ENCODE data around the gene ID2. TPM values are rescaled to one million over a fixed set of nuclear protein-coding genes. Genes with fewer than 3 reads are reported as not detected.

Gene ID2
- total RNA-seq, 1 donor from 2014 or later: 9.4 TPM

DNA sequence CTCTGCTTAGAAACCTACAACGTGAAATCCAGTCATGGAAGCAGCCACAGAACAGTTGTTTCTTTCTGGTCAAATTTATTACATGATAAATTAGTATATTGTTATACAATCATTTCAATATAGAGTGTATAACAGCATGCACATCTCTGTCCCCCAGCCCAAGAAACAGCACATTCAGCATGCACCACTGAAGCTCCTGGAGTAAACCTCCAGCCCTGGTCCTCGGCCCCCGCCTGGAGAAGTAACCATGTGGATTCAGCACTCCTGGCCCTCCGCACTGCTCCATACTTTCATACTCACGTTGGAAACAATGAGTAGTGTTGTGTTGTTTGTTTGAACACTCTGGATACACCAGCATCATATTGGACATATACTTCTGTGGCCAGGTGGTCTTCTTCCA, 15.3 kb upstream of the ID2 start:
- DNase-seq (ENCODE audit: low spot score): no peak
- Mint-ChIP-seq H3K36me3 (ENCODE audit: low read depth, unreplicated experiment) (no peaks in the 10 kb centered on the region), H3K4me1 (ENCODE audit: unreplicated experiment) (no peaks in the 10 kb centered on the region), H3K27me3 (ENCODE audit: unreplicated experiment) (no peaks in the 10 kb centered on the region), H3K27ac (ENCODE audit: unreplicated experiment) (no peak overlapping the region), H3K4me3 (ENCODE audit: unreplicated experiment) (no peak overlapping the region), H3K9me3 (ENCODE audit: unreplicated experiment) (no peaks in the 10 kb centered on the region)
- TF ChIP-seq, protein P1, sequence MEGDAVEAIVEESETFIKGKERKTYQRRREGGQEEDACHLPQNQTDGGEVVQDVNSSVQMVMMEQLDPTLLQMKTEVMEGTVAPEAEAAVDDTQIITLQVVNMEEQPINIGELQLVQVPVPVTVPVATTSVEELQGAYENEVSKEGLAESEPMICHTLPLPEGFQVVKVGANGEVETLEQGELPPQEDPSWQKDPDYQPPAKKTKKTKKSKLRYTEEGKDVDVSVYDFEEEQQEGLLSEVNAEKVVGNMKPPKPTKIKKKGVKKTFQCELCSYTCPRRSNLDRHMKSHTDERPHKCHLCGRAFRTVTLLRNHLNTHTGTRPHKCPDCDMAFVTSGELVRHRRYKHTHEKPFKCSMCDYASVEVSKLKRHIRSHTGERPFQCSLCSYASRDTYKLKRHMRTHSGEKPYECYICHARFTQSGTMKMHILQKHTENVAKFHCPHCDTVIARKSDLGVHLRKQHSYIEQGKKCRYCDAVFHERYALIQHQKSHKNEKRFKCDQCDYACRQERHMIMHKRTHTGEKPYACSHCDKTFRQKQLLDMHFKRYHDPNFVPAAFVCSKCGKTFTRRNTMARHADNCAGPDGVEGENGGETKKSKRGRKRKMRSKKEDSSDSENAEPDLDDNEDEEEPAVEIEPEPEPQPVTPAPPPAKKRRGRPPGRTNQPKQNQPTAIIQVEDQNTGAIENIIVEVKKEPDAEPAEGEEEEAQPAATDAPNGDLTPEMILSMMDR (IDR thresholded peaks at IDR 0.05; ENCODE audit: unreplicated experiment): no peak

DNA sequence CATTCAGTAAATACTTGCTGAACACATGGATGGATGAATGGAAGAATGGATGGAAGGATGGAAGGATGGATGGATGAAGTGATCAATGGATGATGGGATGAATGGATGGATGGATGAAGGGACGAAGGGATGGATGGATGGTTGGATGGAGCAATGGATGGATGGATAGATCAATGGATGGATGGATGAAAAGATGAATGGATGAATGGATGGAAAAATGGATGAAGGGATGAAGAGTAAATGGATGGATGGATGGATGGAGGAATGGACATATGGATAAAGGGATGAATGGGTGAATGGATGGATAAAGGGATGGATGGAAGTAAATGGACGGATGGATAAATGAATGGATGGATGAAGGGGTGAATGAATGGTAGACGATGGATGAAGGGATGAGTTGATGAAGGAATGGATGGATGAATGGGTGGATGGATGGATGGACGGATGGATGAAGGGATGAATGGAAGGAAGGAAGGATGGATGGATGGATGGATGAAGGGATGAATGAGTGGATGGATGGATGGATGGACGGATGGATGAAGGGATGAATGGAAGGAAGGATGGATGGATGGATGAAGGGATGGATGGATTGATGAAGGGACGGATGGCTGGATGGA, 13.9 kb upstream of the ID2 start:
- no peak for DNase-seq (ENCODE audit: low spot score)
- no peaks in the 10 kb centered on the region for H3K4me1 Mint-ChIP-seq (ENCODE audit: unreplicated experiment)
- no peak overlapping the region for H3K4me3 Mint-ChIP-seq (ENCODE audit: unreplicated experiment)
- no peak overlapping the region for H3K27ac Mint-ChIP-seq (ENCODE audit: unreplicated experiment)
- no peaks in the 10 kb centered on the region for H3K9me3 Mint-ChIP-seq (ENCODE audit: unreplicated experiment)
- no peaks in the 10 kb centered on the region for H3K36me3 Mint-ChIP-seq (ENCODE audit: low read depth, unreplicated experiment)
- TF ChIP-seq, protein P1 (IDR thresholded peaks at IDR 0.05; ENCODE audit: unreplicated experiment): no peak
- H3K27me3 Mint-ChIP-seq (ENCODE audit: unreplicated experiment): no peaks in the 10 kb centered on the region

DNA sequence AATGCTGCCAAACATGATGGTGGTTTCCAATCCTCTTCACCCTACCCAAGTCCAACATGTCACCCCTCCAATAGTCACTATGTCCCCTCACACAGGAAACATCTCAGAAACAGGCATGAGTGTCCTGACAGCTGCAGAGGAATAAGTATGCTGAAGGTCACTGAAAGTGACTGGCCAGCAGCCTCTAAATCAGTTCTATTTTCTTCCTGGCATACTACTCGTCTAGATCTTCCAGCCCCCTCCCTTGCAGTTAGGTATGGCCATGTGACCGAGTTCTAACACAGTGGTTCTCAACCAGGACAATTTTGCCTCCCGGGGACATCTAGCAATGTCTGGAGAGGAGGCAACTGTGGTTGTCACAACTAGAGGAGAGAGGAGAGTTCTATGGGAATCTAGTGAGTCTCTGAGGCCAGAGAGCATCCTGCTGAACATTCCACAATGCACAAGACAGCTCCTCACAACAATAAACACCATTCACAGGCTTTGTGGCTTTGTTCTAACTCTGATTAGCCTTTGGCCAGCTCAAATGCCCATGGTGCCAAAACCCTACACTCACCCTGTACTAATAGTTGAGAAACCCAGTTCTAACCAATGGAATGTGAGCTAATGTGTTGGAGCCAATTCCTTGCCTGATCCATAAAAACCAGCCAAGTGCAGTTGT, 12.6 kb upstream of the ID2 start:
- Mint-ChIP-seq H3K27ac (ENCODE audit: unreplicated experiment) (no peak overlapping the region), H3K9me3 (ENCODE audit: unreplicated experiment) (peaks cover 9% of the 10 kb centered on the region), H3K27me3 (ENCODE audit: unreplicated experiment) (peaks cover 2% of the 10 kb centered on the region), H3K4me1 (ENCODE audit: unreplicated experiment) (no peaks in the 10 kb centered on the region), H3K4me3 (ENCODE audit: unreplicated experiment) (no peak overlapping the region), H3K36me3 (ENCODE audit: low read depth, unreplicated experiment) (peaks cover 8% of the 10 kb centered on the region)
- TF ChIP-seq, protein P1 (IDR thresholded peaks at IDR 0.05; ENCODE audit: unreplicated experiment): no peak
- DNase-seq (ENCODE audit: low spot score): no peak

DNA sequence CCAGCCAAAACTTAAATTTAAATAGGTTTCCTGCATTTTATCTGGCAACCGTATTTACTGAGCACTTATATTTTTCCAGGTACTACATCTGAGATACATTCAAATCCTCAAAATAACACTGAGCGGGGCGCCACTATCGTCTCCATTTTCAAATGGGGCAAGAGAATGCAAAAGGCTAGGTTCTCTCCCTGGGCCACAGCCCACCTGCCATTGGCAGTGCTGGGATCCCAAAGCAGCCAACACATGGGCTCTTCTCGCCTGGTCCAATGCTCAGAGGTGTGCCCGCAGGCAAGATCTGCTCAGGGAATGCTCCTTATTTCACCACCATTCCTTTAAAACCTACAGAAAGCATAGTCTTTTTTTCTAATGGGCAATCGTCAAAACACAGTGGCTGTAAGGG, 11.3 kb upstream of the ID2 start:
- Mint-ChIP-seq H3K27ac (ENCODE audit: unreplicated experiment) (no peak overlapping the region), H3K27me3 (ENCODE audit: unreplicated experiment) (peaks cover 5% of the 10 kb centered on the region), H3K36me3 (ENCODE audit: low read depth, unreplicated experiment) (peaks cover 8% of the 10 kb centered on the region), H3K9me3 (ENCODE audit: unreplicated experiment) (peaks cover 14% of the 10 kb centered on the region), H3K4me3 (ENCODE audit: unreplicated experiment) (no peak overlapping the region), H3K4me1 (ENCODE audit: unreplicated experiment) (no peaks in the 10 kb centered on the region)
- TF ChIP-seq, protein P1 (IDR thresholded peaks at IDR 0.05; ENCODE audit: unreplicated experiment): no peak
- no peak for DNase-seq (ENCODE audit: low spot score)

DNA sequence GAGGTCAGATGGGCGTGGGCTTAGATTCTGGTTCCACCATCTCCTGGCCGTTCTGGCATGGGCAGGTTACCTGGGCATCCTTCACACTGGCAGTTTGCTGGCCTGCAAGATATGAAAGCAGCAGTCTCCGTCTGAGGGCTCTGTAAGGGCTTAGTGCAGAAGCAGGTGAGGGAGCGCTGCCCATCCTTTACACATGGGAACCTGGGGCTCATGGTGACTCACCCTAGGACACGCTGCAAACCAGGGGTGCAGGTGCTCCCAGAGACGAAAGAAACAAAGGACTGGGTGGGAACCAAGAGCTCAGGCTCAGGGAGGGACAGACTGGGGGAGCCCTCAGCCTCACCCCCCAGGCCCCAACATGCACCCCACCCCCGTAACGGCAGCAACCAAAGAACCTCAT, 10.7 kb upstream of the ID2 start:
- H3K36me3 Mint-ChIP-seq (ENCODE audit: low read depth, unreplicated experiment): peaks cover 8% of the 10 kb centered on the region
- no peak overlapping the region for H3K27ac Mint-ChIP-seq (ENCODE audit: unreplicated experiment)
- peaks cover 10% of the 10 kb centered on the region for H3K27me3 Mint-ChIP-seq (ENCODE audit: unreplicated experiment)
- peaks cover 14% of the 10 kb centered on the region for H3K9me3 Mint-ChIP-seq (ENCODE audit: unreplicated experiment)
- TF ChIP-seq, protein P1 (IDR thresholded peaks at IDR 0.05; ENCODE audit: unreplicated experiment): no peak
- H3K4me1 Mint-ChIP-seq (ENCODE audit: unreplicated experiment): no peaks in the 10 kb centered on the region
- H3K4me3 Mint-ChIP-seq (ENCODE audit: unreplicated experiment): no peak overlapping the region
- no peak for DNase-seq (ENCODE audit: low spot score)

All from endothelial cell (in vitro differentiated cells).